Heart left ventricle (tissue), 16 donors: ENCODE measurements around the gene DENND4C. TPM values are rescaled to one million over a fixed set of nuclear protein-coding genes. Genes with fewer than 3 reads are reported as not detected.

Experiments
- ATAC-seq, 4 donors: fragments of 200-7000 bp; cut with Tn5 transposase; one replicate each; pipeline ENCODE4 v1.9.1; 2020 to 2022; ENCODE audit warnings: moderate library complexity in 4 of 4, mild to moderate bottlenecking in 3 of 4, moderate number of reproducible peaks in 1 of 4
- DNase-seq, 5 donors: peaks; one replicate each; pipeline ENCODE4 v3.0.0-alpha.2; 2020
- H3K27ac ChIP-seq, 12 donors: fragments of 200-600 bp; sonication (generic) in 4 of 12; one replicate each; pipeline versions ENCODE4 v1.5.0 to v1.8.0; 2016 to 2022; ENCODE audit warnings: mild to moderate bottlenecking in 2 of 12
- H3K27me3 ChIP-seq, 9 donors: fragments of 200-600 bp; sonication (generic) in 2 of 9; one replicate each; pipeline versions ENCODE4 v1.5.1 to v1.8.0; 2016 to 2022; ENCODE audit warnings: mild to moderate bottlenecking in 3 of 9
- H3K36me3 ChIP-seq, 9 donors: fragments of 200-600 bp; sonication (generic) in 2 of 9; one replicate each; pipeline versions ENCODE4 v1.5.0 to v1.8.0; 2018 to 2022; ENCODE audit warnings: mild to moderate bottlenecking in 2 of 9
- H3K4me1 ChIP-seq, 12 donors: fragments of 200-600 bp; sonication (generic) in 4 of 12; one replicate each; pipeline versions ENCODE4 v1.5.0 to v1.8.0; 2016 to 2022; ENCODE audit warnings: mild to moderate bottlenecking in 3 of 12
- H3K4me3 ChIP-seq, 12 donors: fragments of 200-600 bp; sonication (generic) in 4 of 12; one replicate each; pipeline versions ENCODE4 v1.5.0 to v1.8.0; 2017 to 2022; ENCODE audit warnings: mild to moderate bottlenecking in 9 of 12, moderate library complexity in 4 of 12
- H3K9me3 ChIP-seq, 12 donors: fragments of 200-600 bp; sonication (generic) in 4 of 12; one replicate each; pipeline versions ENCODE4 v1.5.0 to v1.8.0; 2016 to 2022; ENCODE audit warnings: mild to moderate bottlenecking in 1 of 12
- CTCF ChIP-seq, 12 donors: fragments of 200-600 bp; sonication (generic) in 4 of 12; IDR thresholded peaks; one replicate each; pipeline versions ENCODE4 v1.5.0 to v1.8.0; 2018 to 2022; ENCODE audit warnings: antibody characterized with exemption in 12 of 12, mild to moderate bottlenecking in 5 of 12
- POLR2A ChIP-seq, 2 donors: fragments of 450-650 bp; IDR thresholded peaks; one replicate each; pipeline ENCODE4 v1.6.1; 2017; ENCODE audit warnings: antibody characterized with exemption in 2 of 2, mild to moderate bottlenecking in 2 of 2, moderate library complexity in 2 of 2
- WGBS, 4 donors: extraction: QIAGEN DNeasy Blood & Tissue Kit in 2 of 4; methylation state at CpG; one replicate each; pipeline versions ENCODE4 v1.1.5 to v1.1.7; 2013 to 2018; 5-methylcytosine and 5-hydroxymethylcytosine counted together
- intact Hi-C, 10 donors: fragments of 100-400 bp; cut with DNase I; formaldehyde crosslinking; loops; one replicate each; pipeline versions ENCODE4 v1.11.1 to v1.14.2; 2022
- polyA plus RNA-seq, 2 donors: library from polyadenylated mRNA; stranded (reverse); fragments of 200-250 nt; gene quantifications; one replicate each; pipeline ENCODE4 v1.2.3, GENCODE V29; 2013
- total RNA-seq, 9 donors: library from RNA; depleted of rRNA in 2 of 9; stranded (reverse); fragments of >200 nt in 2 of 9; fragmentation: NEBNext Ultra II Directional in 3 of 9; extraction: Animal tissue kit (Norgen Biotek cat#: 25700) in 3 of 9; gene quantifications; one replicate each; pipeline versions ENCODE4 v1.1.0 to v1.2.4, GENCODE V29; 2016 to 2023
- donor health status: ischemic (EF 13 %, LVEDD 7.1; RV severe dilation, severe dysfunction).
- donor health status: healthy with polysubstance abuse.
- donor health status: DM: no; HTN: yes; CAD: no.
- donor health status: DM: no; HTN: no; CAD: no.
- donor health status: ischemic (EF 25% LVEDD 6.9; RV normal size, moderate dysfunction).
- donor health status: ischemic (EF 25% LVEDD 5.7; RV mildly dilated, moderate dysfunction).
- donor health status: healthy.
- donor health status: DM: yes; HTN: yes; CAD: no.
- donor health status: ischemic (EF 35%, LVEDD 5.7; RV mildly dilated, moderate dysfunction).
- donor health status: nonischemic (EF 11% LVEDD 7.7; RV severe dilation, severe dysfunction).
- donor health status: DM: yes; HTN: yes; CAD: no.
- donor health status: PGD.
- donor health status: ischemic (EF 29% LVEDD 5.4; RV normal size, mild dysfunction).
- donor health status: nonischemic (EF 23%, LVEDD 6.1; RV moderate dilation, normal function).

The DENND4C gene
- total and polyA plus RNA-seq, 11 donors: 5.4 to 36.9 (median 22.8) TPM

DNA sequence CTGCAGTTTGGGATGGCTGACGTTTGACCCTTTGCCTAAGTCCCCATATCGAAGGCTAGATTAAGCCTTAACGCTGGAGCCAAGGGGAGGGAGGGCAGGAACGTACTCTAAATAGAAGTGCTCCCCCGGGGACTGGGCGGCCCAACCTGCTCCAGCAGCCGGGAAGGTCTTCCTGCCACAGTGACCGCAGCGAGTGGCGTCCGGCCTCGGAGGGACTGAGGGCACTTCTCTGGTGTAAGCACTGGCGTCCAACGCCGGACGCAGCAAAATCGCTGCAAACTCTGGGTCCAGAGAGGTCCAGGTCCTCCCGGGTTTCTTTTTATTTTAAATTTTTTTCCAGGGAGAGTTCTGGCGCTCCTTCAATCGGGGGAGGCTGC, 177.8 kb downstream of the DENND4C start:
- ATAC-seq: peak; percentile 51 to 70 (median 62)
- WGBS, 4 donors: 1 to 2% (median 2%) methylated on average over 18 to 20 of the region's 20 CpGs
- intact Hi-C loops: loop anchor here in 6 of 10 donors (1.0 to 2.0 kb wide), 4 partner anchors 22 to 48 kb away; partner anchors contain the start of gene RPS6 (in 6 of the 6)

DNA sequence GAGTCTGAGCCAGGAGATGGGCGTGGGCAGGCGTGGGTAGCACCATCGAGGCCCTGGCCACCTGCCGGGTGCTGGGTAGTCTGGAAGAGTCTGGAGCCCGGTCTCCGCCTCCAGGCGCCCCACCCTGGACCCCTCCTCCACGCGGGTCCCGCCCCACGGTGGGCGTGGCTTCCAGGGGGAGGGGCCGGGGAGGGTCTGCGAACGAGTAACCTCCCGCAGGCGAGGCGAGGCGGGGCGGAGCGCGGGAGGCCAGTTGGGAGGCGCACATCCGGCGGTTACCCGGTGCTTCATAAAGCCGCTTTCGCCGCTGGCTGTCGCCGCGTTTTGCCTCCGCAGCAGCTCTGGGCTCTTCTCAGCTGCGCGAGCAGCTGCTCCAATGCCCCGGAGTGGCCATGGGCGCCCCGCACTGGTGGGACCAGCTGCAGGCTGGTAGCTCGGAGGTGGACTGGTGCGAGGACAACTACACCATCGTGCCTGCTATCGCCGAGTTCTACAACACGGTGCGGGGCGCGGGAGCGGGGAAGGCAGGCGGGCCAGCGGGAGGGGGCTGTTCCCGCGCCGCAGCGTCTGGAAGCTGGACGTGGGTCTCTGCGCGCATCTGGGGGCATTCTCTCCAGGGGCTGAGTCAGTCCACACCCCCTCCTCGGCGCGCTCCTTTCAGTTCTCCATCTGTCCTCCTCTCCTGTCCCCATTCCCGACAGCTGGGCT, 178.4 kb downstream of the DENND4C start, which contains the start of gene ACER2:
Gene ACER2 (plus strand): TSS at position 317 of the 708 bp plus-strand sequence. CDS start 76 bp downstream, at position 393.
- no peaks in the 10 kb centered on the region for H3K36me3 ChIP-seq
- H3K27me3 ChIP-seq: no peaks in the 10 kb centered on the region
- 0 to 1% (median 0%) methylated on average over 45 to 61 of the region's 61 CpGs for WGBS, 4 donors
- H3K27ac ChIP-seq: peak within 1 kb of the TSS; percentile 83 to 96 (median 88)
- H3K4me1 ChIP-seq: peaks cover 0 to 26% (median 22%) of the 10 kb centered on the region in 12 donors
- DNase-seq (peak; percentile 96 to 99 (median 97)), ATAC-seq (peak; percentile 97 to 99 (median 98))
- peak within 1 kb of the TSS; percentile 65 to 98 (median 89) for H3K4me3 ChIP-seq
- TF ChIP-seq POLR2A (IDR thresholded peaks at IDR 0.05): peak; percentile 70 to 96
- TF ChIP-seq CTCF (IDR thresholded peaks at IDR 0.05): peak in 4 of 12 donors; percentile 8 to 22 (median 13)
- peaks cover 0 to 2% (median 0%) of the 10 kb centered on the region in 12 donors for H3K9me3 ChIP-seq
- intact Hi-C loops: loop anchor here in 6 of 10 donors (1.0 to 2.0 kb wide), 4 partner anchors 22 to 48 kb away; partner anchors contain the start of gene RPS6 (in 6 of the 6)

More for the DNA sequence above, 177.8 kb downstream of the DENND4C start:
- peak overlapping the region; percentile 65 to 98 (median 89) for H3K4me3 ChIP-seq
- peaks cover 0 to 6% (median 0%) of the 10 kb centered on the region in 12 donors for H3K9me3 ChIP-seq
- no peaks in the 10 kb centered on the region for H3K27me3 ChIP-seq
- H3K27ac ChIP-seq: peak overlapping the region; percentile 83 to 96 (median 88)
- TF ChIP-seq POLR2A (IDR thresholded peaks at IDR 0.05): no peak
- no peak for TF ChIP-seq CTCF (IDR thresholded peaks at IDR 0.05)
- DNase-seq: peak; percentile 76 to 85 (median 79)
- peaks cover 0 to 26% (median 22%) of the 10 kb centered on the region in 12 donors for H3K4me1 ChIP-seq
- no peaks in the 10 kb centered on the region for H3K36me3 ChIP-seq

DNA sequence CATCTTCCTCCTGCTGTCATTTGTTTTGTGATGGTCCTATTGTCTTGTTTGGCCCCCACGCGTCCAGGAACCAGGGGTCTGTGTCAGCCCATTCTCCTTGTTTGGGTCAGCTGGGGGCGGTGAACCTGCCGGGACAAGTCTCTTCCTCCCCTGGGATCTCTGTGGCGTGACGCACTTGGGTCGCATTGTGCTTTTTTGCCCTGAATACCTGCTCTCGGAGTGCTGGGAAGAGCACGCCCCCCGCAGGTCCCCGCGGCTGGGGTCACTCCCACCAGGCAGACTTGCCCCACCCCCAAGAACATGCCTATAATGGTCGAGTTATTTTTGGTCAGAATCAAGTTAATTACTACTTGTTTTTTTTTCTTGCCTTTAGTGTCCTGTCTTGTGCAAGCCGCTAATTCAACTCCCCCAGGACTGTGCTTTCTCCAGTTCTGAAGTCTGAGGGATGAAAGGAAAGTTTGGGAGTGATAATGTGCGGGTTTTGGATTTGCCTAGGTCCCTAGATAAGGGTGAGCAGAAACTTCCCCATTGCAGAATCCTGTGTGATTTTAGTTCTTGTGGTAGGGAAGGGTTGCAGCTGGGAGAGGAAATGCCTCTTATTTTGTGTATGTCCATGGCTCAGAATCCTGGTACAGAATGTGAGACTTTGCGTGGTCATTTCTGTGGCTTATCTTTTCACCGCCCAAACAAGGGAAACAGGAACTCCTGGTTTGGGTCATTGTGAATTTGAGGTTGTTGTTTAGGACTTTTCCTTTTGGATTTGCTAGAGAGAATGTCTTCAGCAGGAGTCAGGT, 179.1 kb downstream of the DENND4C start:
- WGBS, 4 donors: 1 to 6% (median 4%) methylated on average over 17 of the region's 17 CpGs
- TF ChIP-seq POLR2A (IDR thresholded peaks at IDR 0.05) (no peak), CTCF (IDR thresholded peaks at IDR 0.05) (peak in 1 of 12 donors; percentile 3)
- Histone ChIP-seq H3K4me3 (peak overlapping the region; percentile 65 to 98 (median 89)), H3K9me3 (no peaks in the 10 kb centered on the region), H3K27me3 (no peaks in the 10 kb centered on the region), H3K4me1 (peaks cover 0 to 26% (median 21%) of the 10 kb centered on the region in 12 donors), H3K36me3 (no peaks in the 10 kb centered on the region), H3K27ac (peak overlapping the region; percentile 83 to 96 (median 88))
- ATAC-seq (peak; percentile 1 to 54 (median 17)), DNase-seq (peak; percentile 60 to 77 (median 67))
- intact Hi-C loops: loop anchor here in 5 of 10 donors (2.0 kb wide), 3 partner anchors 21 to 47 kb away; partner anchors contain the start of gene RPS6 (in 4 of the 5)
